MV-4-11 (cell line): ENCODE results near the gene PAFAH2.
"Not testable (repeated sequence)": the region's sequence is repeated elsewhere in the genome, so short reads cannot be mapped to it uniquely, and the experiment has no call there.

Experiments used
- DNase-seq: peaks from one replicate; lab custom pipeline; 2025; lab: John Stamatoyannopoulos, UW

Gene PAFAH2

DNA sequence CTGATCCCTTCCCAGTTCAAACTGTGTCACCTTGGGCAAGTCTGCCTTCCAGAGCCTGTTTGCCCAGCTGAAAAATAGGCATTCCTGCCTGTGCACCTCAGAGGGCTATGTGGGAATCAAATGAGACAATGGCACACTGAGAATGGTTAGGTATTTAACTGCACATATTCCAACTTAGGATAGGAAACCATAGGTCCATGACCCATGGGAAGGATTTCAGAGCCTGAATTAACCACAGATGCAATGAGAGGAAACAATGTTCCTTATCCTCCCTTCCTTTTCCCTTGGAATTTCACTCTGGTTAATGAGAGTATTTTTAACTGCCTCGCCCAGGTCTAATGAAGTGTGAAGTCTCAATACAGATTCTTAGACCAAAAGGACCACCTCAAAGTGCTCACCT is 12.7 kb downstream of the PAFAH2 start:
- no peak for DNase-seq

DNA sequence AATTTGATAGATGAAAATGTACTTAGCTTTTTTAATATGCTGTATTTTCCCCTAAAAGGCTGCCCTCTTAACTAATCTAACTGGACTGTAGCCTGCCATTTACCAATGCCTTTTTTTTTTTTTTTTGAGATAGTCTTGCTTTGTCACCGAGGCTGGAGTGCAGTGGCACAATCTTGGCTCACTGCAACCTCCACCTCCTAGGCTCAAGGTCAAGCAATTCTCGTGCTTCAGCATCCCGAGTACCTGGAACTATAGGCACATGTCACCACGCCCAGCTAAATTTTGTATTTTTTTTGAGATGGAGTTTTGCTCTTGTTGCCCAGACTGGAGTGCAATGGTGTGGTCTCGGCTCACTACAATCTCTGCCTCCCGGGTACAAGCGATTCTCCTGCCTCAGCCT is 18.7 kb downstream of the PAFAH2 start:
- no peak for DNase-seq

- DNase-seq: no peak
Measured at GRCh38 chr1:25978403-25978802, 19.5 kb downstream of the PAFAH2 start.

GRCh38 chr1:25977801-25978200 is 20.1 kb downstream of the PAFAH2 start:
- DNase-seq: no peak

DNA sequence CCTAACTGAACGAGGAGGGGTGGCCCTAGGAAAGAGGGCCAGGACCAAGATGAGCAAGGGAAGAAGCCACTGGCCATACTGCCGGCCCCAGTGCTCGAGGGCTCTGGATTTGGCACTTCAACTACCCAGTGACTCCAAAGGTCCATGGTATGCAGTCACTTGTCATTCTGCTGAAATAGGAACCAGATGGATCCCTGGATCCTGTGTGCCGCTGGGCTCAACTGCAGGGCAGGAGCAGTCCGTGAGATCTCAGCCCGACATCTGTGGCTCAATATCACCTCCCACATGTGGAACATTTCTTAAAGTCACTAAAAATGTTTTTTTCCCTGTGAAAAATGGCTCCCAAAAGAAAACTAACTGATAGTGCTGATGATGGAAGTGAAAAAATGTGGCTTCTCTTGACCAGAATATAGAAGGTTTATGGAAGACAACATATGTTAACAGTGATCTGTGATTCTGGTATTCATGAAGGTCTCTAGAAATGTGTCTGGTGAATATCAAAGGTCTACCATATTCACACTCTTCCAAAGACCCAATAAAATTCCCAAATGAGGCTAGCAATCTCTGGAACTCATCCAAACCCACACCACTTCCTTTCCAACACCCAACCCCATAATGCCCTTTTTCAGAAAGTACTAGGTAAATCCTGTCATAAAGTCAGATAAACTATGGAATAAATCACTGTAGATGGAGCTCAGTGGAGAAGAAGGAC is 24.1 kb downstream of the PAFAH2 start:
- DNase-seq: no peak

GRCh38 chr1:25971811-25972180 is 26.1 kb downstream of the PAFAH2 start:
- DNase-seq: no peak

GRCh38 chr1:25971066-25971810 is 26.6 kb downstream of the PAFAH2 start:
- DNase-seq: peak; percentile 93

- no peak for DNase-seq
Measured at GRCh38 chr1:25967308-25967707, 30.6 kb downstream of the PAFAH2 start.

DNA sequence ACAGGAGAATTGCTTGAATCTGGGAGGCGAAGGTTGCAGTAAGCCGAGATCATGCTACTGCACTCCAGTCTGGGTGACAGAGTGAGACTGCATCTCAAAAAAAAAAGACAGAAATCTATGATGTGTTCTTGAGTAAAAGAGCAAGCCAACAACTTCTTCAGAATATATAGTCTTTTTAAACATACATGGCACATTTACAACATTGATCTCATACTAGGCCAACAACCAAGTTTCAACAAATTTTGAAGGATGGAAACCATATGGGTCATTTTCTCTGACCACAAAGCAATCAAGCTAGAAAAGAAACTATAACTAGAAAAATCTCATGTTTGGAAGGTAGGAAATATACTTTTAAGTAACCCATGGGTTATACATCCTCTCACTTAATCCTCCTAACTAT is 38.3 kb downstream of the PAFAH2 start:
- DNase-seq: no peak

DNA sequence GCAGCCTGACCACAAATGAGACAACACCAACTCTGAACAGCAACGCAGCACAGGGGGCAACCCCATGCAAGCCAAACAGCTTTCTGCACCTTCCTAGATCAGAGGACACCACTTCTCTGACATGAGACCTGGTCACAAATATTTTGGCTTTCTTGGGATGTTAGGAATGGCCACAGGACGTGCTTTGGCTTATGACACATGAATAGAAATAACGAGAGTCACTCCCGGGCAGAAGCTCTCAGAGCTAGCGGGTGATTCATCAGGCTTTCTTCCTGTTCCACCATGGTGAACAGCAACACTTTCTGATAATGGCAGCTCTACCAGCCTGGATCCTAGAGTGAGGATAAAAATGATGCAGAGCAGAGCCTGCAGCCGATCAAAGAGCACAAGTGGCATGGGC is 39.4 kb downstream of the PAFAH2 start:
- no peak for DNase-seq

DNA sequence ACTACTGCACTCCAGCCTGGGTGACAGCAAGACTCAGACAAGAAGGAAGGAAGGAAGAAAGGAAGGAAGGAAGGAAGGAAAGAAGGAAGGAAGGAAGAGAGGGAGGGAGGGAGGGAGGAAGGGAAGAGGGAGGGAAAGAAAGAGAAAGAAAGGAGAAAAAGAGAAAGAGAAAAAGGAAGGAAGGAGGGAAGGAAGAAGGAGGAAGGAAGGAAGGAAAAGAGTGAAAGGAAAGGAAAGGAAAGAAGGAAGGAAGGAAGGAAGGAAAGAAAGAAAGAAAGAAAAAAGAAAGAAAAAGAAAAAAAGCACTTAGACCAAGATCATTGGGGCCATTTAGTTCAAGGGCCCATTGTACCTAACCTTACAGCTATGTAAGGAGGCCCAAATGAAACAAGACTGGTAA is 42.3 kb downstream of the PAFAH2 start:
- no peak for DNase-seq

DNA sequence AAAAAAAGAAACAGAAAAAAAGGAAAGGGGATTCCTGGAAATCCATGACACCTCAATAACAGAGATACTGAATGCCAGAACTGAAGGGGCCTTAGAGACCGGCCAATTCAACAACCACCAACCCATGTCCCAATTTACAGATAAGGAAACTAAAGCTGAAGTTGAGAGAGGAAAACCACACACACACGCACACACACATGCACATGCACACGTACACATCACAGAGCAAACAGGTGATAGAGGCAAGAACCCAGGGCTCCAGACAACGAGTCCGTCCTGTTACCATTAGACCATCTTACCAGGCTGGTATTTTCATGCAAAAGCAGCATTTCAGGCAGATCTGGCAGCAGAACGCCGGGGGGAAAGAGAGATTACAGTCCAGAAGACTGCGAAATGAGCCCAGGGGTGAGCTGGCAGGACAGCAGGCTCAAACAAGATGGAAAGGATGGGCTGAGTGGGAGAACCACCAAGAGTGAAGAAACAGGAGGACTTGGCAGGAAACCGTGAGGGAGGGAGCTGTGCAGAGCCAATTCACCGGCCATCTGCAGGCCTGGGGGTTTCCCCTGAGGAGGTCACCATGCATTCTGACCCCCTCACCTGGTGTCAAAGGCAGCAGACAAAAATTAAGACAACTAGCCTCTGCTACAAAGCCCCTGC is 43.5 kb downstream of the PAFAH2 start:
- no peak for DNase-seq

DNA sequence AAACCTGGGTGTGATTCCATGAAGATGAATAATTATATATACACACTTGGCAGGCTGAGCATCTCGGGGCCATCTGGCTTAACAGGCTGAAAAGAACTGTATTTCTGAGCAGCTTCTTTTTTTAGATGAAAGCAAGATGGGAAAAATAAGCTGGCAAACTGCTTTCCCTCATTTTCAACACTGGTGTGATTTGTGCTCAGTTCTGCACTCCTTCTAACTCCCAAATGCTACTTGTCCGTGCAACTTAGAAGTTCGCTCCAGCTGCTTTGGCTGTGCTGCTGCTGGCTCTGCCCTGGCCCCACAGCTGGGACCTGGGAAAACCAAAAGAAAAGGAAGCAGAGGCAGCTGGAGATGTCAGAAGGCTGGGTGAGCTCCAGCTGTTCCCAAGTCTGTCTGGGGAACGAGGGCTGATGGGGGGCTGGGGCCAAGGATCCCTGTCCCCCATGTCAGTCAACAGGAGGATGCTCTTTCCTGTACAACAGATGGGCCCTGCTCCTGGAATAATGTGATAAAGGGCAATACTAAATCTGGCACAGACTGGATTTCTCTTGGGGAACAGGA is 44.9 kb downstream of the PAFAH2 start:
- no peak for DNase-seq

DNA sequence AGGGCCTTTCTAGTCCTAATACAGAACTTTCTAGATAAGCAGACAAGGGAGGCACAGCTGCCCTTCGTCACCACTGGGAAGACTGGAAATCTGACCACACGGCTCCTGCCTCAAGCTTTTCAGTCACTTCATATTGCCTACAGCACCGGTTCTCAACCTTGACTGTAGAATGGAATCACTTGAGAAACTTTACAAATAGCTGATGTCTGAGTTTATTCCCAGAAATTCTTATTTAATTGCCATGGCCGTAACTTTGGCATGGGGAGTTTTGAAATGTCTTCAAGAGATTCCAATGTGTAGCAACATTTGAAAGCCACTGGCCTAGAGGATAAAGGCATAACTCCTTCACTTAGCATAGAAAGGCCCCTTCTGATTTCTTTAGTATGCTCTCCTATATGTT is 49.2 kb downstream of the PAFAH2 start:
- DNase-seq: no peak

- DNase-seq: no peak
Measured at GRCh38 chr1:25947027-25947426, 50.8 kb downstream of the PAFAH2 start.

DNA sequence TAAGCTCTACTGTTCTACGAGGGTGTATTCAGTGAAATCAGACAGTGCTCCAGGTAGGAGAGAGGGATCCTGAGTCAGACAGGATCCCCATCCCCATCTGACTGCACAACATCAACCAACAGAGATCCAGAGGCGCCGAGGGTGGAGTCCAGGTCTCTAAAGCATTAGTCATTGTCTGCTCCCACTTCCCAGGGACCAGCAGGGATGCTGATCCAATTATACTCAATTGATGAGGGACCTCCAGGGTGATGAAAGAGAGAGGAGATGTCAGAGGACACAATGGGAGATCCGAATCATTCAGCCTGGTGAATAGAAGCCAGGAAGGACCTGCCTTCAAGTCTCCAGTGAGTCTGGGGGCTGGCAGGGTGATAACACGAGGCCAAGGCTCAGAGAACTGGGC is 52.1 kb downstream of the PAFAH2 start:
- no peak for DNase-seq

DNA sequence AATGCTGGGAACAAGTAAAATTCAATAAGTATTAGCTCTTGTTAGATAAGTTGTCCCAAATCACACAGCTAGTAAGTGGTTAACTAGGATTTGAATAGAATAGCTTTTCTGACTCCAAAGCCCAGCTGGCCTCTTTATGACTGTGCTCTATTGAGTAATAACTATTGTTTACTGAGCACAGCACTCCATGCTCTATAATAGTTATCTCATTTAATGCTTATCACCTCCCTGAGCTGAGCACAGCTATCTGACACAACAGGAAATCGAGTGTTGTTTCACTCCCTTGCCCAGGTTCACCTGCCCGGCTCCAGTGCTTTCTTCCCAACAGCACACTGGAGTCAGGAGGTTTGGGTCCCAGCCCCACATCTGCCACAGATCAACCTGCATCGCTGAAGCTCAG is 52.9 kb downstream of the PAFAH2 start:
- DNase-seq: peak; percentile 31

DNA sequence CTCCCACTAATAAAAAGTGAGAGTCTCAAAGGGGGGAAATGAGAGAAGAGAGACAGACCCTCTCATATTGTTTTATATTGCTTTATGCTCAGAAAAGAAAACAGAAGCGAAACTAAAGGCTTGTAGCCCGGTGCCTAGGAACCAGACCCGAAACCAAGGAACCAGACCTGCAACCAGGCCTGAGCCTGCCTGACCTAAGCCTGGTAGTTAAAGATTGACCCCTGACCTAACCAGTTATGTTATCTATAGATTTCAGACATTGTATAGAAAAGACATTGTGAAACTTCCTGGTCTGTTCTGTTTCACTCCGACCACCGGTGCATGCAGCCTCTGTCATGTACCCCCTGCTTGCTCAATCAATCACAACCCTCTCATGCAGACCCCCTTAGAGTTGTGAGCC is 54.4 kb downstream of the PAFAH2 start:
- DNase-seq: peak; percentile 52

- DNase-seq: no peak
Measured at GRCh38 chr1:25936947-25937346, 60.9 kb downstream of the PAFAH2 start.

DNA sequence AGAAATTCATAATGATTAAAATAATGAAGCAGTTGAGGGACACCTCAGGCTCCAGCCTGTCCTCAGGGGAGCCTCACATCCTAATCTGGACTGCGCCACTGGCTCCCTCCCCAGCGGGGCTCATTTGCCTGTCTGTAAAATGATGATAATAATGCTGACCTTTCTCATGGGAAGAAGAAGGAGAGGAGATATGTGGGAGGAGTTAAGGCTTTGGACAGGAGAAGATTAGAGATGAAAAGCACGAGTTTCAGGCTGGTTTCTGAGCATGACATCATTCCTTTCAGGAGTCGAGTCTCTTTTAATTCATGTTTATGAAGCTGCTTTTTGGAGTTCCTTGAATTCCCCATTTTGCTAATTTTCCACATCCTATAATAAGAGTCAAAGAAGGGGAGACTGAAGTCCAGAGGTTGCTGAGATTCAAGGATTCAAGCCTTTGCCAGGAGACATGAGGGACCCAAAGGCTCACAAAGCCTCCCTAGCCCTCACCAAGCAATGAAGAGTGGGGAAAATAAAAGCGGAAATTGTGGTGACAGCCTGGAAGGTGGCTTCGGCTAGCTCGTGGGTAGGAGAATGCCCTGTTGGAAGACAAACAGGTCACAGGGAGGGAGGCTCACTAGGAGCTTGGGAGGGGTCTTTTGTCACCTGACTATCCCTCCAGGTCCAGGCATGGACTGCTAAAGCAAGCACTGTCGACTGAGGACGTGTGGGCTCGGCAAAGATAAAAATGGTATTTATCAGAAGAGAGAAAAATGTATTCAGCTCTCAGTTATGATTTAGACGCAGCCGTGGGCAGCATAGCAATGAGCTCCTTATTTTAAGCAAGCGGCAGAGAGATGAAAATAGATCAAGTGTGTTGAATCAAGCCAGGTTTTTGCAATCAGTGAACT is 64.1 kb downstream of the PAFAH2 start:
- no peak for DNase-seq

DNA sequence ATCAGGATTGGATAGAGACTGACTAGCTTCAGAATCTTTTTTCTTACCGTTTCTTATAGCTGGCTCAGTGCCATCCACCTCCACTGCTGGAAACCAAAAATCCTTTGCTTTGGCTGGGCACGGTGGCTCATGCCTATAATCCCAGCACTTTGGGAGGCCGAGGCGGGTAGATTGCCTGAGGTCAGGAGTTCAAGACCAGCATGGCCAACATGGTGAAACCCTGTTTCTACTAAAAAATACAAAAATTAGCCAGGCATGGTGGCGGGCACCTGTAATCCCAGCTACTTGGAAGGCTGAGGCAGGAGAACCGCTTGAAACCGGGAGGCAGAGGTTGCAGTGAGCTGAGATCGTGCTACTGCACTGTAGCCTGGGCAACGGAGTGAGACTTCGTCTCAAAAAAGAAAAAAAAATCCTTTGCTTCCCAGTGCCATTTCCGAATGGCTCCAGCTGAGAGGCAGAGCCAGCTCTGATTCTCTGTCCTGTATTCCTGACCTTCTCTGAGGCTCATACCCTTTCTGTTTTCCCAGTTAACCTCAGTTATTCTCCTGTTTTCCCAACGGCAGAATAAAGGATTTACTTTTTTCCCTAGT is 65.0 kb downstream of the PAFAH2 start:
- not testable (repeated sequence) for DNase-seq

- DNase-seq: no peak
Measured at GRCh38 chr1:25932321-25932720, 65.5 kb downstream of the PAFAH2 start.
